Fibroblast of skin of left quadriceps (primary cell): Measurements from ENCODE around the gene BBS9.
"Not testable (repeated sequence)": the region's sequence is repeated elsewhere in the genome, so short reads cannot be mapped to it uniquely, and the experiment has no call there.

Experiments
- DNase-seq, 2 experiments: peaks; one replicate each; pipeline ENCODE4 v3.0.0-alpha.2; 2013; ENCODE audit warnings: low read depth in 2 of 2

Gene BBS9

DNA sequence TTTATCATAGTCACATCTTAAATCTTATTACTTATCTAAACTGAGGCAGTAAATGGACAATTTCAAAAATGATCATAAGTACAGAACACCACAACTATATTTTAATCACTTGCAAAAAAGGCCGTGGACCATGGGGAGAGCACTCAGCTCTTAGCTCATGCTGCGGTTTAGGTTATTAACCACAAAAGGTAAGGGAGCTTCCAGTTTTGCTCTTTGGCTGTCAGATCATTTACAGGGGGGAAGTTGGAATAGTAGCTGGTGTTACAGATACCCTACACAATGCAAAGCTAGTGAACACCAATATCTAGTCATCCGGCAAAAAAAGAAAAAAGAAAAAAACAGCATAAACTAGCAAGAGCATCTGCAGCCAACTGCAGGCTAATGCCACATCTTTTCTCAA is 147.0 kb downstream of the BBS9 start:
- DNase-seq, result no peak

DNA sequence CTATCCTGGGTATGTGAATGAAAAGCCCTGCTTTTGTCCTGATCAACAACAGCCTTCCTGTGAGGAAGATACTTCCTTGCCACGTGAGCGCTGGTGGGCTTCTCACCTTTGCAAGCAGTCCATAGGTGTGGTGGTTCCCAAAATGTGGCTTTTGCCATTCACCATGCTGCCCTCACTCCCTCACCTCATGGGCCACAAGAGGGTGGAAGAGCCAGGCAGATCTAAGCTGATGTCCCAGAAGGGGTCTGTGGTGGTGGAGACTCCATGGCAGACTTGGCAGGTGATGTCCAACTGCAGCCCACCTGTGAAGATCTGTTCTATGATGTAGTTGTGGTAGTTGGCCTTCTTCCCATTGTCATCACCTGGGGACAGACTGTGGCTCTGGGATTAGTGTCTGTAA is 147.4 kb downstream of the BBS9 start:
- DNase-seq, result no peak

DNA sequence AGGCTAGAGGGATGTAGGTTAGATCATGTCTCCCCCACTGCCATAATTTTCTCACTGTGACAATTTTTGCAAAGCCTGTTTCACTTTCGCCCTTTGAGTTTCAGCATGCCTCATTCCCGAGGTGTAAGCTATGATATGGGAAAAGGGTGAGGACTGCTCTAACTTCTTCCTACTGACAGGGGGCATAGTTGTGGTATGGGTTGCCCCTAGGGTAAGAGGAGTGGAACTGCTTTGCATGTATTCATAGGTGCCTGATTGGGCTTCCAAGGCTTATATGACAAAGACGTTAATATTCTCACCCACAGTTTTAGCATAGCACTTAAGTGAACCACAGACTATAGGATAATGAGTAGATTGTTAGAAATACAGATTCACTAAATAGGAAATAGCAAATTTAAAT is 148.7 kb downstream of the BBS9 start:
- DNase-seq, result no peak

DNA sequence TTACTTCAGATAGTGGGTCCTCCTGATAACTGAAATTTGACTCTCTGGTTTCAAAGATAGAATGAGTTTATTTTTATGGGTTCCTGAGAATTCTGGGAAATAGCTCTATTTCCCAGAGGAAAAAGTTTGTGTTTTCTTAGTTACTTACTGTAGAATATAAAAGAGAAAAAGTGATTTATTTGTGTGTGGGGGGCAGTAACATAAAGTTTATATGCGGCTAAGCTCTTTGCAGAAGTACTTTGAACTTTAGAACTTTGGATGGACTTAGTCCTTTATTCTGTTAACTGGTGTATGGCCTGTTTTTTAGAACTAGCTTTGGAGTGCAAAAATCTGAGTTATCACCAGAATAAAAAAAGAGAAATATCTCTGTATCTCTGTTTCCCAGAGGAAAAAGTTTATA is 157.1 kb downstream of the BBS9 start:
- DNase-seq, result no peak

DNA sequence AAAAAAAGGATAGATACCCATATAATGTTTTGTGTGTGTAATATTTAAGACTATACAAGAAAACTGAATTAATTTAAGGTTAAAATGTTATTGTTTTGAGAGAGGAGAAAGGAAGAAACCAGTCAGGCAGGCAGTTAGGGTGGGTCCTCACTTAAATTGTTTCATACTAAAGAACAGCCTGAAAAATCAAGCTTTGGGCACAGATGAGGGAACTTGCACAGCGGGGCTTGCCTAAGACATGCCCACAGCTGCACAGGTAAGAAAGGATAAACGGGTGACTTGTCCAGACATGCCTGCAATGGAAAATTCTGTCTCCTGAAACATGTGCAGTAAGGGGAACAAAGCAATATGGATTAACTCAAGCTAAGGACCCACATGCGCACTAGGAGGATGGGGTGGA is 158.4 kb downstream of the BBS9 start:
- DNase-seq, result no peak

DNA sequence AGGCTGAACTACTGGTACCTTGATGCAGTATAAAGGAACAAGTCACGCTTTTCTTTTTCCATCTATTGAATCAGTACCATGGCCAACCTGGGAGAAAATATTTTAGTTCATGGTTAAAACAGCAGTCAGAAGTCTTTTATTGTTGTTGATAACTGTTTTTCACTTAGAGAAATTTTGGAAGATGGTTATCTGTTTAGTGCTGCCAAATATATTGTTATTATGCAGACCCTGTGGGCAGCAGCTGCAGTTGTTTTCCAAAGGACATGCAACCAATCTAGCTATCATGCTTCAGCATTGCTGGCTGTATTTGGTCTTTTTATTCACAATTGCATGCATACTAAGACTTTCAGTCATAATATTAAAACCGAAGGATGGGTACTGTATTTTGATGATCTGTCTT is 169.5 kb downstream of the BBS9 start:
- DNase-seq, result no peak

DNA sequence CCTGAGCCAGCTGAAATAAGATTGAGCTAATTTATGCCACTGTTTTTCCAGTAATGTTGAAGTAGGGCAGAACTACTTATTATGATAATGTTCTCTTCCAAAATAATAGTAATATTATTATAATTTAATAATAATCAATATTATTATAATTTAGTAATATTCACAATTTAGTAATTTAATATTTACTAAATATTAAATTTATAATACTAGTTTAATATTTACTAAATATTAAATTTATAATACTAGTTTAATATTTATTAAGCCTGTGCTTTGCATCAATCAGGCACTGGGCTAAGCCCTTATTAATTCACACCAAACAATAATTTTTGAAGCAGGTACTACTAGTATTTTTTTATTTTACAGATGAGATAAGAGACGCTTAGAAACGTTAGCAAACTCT is 170.1 kb downstream of the BBS9 start:
- DNase-seq, result no peak

DNA sequence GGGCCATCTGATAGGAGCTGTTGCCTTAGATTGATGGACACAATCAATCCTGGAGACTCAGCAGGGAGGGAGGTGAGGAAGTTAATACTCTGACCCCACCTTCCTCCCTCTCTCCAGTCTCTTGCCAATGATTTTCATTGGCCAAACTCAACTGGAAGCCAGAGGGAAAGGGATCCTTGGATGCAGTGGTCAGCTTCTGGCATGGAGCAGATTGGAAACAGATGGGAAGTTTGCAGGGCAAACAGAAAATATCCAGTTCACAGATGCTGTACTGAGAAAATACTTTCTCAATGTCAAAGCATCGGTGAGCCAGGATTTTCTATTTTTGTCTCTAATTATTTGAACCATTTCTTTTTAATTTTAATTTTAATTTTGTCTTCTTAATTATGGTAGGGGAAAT is 170.8 kb downstream of the BBS9 start:
- DNase-seq, result no peak

DNA sequence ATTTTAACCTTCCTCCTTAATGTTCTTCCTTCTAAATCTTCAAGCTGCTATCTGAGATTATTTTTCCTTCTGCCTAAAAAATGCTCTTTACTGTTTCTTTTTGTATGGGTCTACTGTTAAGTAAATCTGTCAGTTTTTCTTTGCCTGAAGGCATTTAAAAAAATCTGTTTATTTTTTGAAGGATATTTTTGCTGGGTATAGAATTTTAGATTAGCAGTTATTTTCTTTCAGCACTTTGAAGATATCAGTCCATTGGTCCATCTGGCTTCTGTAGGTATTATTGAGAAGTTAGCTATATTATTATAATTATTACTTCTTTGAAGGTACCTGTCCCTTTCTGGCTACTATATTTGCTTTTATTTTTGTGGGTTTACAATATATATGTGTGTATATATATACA is 171.4 kb downstream of the BBS9 start:
- no peak for DNase-seq

DNA sequence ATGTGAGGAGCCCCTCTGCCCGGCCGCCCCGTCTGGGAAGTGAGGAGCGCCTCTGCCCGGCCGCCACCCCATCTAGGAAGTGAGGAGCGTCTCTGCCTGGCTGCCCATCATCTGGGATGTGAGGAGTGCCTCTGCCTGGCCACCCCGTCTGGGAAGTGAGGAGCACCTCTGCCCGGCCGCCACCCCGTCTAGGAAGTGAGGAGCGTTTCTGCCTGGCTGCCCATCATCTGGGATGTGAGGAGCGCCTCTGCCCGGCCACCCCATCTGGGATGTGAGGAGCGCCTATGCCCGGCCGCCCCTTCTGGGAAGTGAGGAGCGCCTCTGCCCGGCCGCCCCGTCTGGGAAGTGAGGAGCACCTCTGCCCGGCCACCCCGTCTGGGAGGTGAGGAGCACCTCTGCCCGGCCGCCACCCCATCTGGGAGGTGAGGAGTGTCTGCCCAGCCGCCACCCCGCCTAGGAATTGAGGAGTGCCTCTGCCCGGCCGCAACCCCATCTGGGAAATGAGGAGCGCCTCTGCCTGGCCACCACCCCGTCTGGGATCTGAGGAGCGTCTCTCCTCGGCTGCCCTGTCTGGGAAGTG is 174.7 kb downstream of the BBS9 start:
- DNase-seq, result not testable (repeated sequence)

DNA sequence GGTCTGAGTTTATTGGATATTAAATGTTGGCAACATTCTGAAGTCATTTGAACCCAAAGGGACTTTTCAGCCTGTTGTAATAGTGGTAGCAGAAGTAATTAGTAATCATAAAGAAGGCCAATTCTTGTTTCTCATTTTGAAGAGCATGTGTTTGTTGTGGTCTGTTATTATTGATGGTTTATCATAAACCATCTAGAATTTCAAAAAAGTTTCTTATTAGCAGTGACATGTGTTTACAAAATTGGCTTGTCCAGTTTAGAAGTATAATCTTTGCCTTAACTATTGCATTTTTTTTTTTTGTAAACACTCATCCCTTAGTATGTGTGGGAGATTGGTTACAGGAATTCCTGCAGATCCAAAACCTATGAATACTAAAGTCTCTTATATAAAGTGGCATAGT is 177.8 kb downstream of the BBS9 start:
- DNase-seq, result no peak

DNA sequence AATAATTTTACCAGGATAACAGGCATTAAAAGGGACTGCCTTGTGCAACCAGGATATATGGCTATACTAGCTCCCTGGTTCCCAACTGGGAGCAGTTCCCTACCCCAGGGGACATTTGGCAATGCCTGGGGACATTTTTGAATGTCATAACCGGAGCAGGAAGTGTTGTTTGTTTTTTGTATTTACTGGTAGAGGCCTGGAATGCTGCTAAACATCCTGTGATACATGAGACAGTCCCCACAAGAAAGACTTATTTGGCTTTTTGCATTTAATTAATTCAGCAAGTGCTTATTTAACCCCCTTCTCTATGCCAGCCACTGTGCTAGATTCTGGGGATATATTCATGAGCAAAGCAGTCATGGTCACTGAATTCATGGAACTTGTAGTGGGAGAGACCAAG is 181.2 kb downstream of the BBS9 start:
- no peak for DNase-seq

DNA sequence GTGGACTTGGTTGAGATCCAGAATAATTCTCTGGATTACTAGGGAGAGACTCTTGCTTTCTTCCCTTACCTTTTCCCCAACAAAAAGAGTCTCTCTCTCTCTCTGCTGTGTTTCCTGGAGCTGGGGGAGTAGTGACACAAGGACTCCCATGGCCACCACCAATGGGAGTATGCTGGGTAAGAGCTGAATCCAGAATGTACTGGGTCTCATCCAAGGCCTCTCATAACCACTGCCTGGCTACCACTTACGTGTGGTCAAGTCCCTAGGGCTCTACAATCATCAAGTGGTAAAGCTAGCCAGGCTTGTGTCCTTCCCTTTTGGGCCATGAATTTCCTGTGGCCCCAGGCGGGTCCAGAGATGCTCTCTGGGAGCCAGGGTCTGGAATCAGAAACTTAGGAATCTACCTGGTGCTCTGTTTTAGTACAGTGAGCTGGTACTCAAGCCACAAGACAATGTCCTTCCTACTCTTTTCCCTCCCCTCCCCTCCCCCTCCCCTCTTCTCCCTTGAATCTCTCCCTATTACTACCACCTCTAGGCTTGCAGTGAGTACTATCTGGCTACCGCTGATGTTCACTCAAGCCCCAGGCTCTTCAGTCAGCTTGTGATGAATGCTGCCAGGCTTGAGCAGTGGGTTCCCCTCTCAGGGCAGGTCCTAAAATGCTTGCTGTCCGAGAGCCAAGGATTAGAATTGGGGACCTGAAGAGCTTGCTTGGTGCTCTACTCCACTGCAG is 196.6 kb downstream of the BBS9 start:
- no peak for DNase-seq

DNA sequence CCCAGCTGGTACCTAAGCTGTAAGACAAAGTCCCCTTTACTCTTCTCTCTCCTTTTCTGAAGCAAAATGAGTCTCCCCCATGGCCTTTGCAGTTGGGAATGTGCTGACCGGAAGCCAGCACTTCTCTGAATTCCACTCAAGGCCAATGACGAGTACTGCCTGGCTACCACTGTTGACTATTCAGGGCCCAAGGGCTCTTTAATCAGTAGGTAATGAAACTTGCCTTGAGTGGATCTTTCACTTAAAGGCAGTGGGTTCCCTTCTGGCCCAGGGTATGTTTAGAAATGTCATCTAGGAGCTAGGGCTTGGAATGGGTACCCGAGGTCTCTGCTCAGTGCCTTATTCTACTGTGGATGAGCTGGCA is 197.1 kb downstream of the BBS9 start:
- DNase-seq, result no peak

DNA sequence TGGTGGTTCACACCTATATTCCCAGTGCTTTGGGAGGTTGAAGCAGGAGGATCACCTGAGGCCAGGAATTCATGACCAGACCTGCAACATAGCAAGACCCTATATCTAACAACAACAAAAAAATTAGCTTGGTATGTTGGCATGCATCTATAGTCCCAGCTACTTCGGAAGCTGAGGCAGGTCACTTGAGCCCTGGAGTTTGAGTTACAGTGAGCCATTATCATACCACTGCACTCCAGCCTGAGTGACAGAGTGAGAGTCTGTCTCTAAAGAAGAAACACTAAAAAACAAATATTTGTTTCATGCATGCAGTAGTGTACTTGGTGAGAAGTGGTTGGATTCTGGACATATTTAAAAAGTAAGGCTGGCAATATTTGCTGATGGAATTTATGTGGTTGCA is 198.1 kb downstream of the BBS9 start:
- no peak for DNase-seq

DNA sequence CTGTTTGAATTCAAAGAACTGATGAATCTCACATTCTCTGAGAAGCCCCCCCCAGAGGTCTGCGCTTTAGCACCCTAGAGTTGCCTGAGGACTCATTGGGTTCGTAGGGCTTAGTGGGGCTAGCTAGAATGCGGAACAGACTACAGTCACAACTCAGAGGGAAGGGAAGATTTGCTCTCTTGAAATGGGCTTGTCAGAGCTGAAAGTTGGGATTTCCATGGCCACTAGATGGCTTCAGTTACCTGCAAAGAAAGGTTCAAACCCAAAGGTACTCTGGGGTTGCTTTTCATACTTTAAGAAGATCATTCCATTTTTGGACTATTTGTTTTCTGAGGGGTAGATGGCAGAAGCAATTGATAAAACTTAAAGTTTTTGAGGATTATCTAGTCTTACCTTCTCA is 205.0 kb downstream of the BBS9 start:
- peak in 1 of 2 experiments; percentile 2 for DNase-seq

DNA sequence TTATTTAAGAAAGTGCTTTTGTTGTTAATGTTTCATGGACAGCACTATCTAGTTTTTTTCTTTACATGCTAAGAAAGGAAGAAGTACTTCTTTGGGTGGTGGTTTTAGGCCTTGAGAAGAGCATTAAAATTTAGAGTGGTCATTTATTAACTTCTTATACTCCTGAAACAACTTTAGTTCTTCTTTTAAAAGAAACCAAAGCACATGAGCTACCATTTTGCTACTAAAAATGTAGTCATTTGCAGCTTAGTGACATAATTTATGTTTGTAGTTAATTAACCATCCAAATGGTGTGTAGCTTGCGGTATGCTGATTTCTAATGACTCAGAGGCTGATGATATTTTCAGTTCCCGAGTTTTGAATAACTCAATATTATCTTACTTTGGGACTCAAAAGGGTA is 207.5 kb downstream of the BBS9 start:
- peak in 1 of 2 experiments; percentile 3 for DNase-seq

DNA sequence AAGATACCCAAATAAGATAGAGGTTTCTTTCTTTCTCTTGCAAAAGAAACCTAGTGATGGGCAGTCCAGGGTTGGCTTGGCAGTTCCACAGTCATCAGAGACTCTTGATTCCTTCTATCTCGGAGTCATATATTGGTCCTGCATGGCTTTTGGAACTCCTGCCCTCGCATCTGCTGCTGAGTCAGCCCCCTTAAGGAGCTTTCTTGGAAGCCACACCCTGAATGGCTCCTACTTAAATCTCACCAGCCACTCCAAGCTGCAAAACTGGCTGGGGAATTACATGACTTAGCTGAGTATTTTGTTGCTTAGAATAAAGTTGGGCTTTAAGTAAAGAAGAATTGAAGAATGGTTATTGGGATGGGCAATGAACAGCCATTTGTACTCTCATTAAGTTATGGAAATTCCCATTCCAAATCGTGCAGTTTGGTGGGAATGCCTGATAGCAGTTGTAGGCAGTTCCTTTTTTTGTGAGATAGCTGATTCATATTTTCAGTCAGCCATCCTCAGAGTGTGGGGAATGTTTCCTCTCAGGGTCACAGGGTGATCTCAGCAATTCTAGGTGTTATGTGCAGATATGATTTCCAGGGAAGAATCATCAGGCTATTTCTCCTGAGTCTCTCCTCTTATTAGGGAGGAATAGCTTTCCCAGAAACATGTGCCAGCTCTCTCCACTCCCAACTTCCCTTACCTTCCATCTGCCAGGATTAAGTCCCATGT is 209.9 kb downstream of the BBS9 start:
- no peak for DNase-seq

DNA sequence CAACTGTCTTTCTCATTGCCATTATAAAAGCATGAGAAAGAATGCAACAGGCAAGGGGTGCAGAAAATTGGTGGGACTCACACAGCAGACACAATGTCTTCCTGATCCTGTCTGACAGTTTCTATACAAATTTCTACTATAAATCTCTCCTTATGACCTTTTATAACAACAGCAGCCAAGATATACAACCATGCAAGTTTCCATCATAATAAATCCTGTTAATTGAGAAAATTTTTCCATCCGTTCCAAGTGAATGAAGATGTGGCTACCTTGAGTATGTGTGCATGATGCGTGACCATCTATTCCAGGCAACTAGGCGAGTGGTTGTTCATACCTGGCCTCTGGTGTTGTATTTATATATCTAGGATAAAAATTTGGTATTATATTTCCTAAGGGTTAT is 216.7 kb downstream of the BBS9 start:
- DNase-seq, result no peak

DNA sequence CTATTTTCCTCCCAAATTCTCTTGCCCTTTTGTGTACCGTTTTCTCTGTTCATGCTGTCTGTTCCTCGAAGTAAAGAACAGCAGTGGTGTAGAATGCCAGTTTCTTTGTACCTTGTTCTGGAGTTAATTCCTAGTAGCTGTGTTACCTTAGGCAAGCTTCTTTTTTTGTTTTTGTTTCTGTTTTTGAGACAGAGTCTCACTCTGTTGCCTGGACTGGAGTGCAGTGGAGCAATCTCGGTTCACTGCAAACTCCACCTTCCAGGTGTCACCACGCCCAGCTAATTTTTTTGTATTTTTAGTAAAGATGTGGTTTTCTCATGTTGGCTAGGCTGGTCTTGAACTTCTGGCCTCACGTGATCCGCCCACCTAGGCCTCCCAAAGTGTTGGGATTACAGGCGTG is 221.2 kb downstream of the BBS9 start:
- no peak for DNase-seq

DNA sequence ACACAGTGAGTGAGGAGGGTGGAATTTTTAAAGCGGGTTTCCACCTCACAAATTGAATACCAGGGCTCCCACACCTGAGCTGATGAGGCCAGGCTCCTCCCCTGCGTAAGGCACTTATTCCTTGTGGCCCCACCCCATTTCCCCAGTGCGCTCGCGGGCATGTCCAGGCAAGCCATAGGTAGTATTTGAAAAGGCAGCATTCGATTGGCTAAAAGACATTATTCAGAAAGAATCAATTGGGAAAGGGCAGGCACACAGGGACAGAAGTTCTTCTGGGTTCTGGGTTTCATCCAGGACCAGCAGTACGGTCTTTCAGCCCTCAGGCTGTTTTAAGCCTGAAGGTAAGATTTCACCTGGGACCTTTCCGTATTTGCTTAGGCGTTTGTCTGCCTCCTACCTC is 222.3 kb downstream of the BBS9 start:
- DNase-seq, result no peak

DNA sequence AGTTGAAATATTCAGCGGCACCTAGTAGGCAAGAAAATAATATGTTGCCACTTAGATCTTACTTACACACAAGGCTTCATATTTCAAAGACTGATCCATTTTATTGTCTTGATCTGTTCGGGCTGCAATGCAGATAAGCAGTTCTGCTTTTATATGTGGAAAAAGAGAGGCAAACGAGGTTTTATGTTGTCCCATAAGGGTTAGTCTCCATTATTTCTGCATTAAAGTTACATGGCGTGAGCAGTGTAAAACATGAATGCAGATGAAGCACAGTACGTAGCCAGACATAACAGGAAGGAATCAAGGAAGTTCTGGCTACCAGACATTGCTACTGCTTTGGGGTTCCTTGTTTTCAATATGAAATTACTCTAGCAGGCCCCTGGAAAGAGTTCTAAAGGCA is 224.8 kb downstream of the BBS9 start:
- DNase-seq, result no peak

DNA sequence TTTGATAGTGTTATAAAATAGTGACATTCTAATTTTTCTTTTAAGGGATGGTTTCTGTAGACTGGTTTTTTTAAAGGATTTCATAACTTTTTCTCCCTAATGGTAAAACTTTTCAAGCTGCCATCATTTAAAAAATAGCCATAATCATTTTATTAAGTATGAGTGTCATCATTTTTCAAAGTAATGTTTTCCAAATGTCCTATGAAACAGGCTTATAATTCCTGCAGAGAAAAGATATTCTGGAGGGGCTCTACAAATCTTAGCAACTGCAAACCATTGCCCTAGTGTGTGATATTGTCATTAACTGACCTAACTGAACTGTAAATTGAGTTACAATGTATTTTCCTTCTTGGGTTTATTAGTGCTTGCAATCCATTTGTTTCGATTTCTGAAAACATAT is 226.0 kb downstream of the BBS9 start:
- no peak for DNase-seq
